Ascending aorta (tissue), 2 donors: ENCODE results near the gene USP15. TPM values are rescaled to one million over a fixed set of nuclear protein-coding genes. Genes with fewer than 3 reads are reported as not detected.

Source experiments
- DNase-seq, 2 donors: peaks; one replicate each; pipeline ENCODE4 v3.0.0-alpha.2; 2019; ENCODE audit warnings: low spot score in 2 of 2
- H3K27ac ChIP-seq, 2 donors: fragments of 200-600 bp; sonication (generic); one replicate each; pipeline ENCODE4 v1.5.1; 2016 to 2017; ENCODE audit warnings: mild to moderate bottlenecking in 1 of 2
- H3K27me3 ChIP-seq: fragments of 200-600 bp; sonication (generic); one replicate; pipeline ENCODE4 v1.5.1; 2017
- H3K36me3 ChIP-seq, 2 donors: fragments of 200-600 bp; sonication (generic); one replicate each; pipeline ENCODE4 v1.5.1; 2016
- H3K4me1 ChIP-seq, 2 donors: fragments of 200-600 bp; sonication (generic); one replicate each; pipeline ENCODE4 v1.5.1; 2016 to 2017; ENCODE audit warnings: mild to moderate bottlenecking in 1 of 2
- H3K4me3 ChIP-seq, 2 donors: fragments of 200-600 bp; sonication (generic); one replicate each; pipeline ENCODE4 v1.5.1; 2016 to 2017; ENCODE audit warnings: mild to moderate bottlenecking in 1 of 2
- H3K9me3 ChIP-seq, 2 donors: fragments of 200-600 bp; sonication (generic); one replicate each; pipeline ENCODE4 v1.5.1; 2016
- intact Hi-C: fragments of 100-400 bp; cut with DNase I; formaldehyde crosslinking; loops from one replicate; pipeline ENCODE4 v1.15.1; 2023
- total RNA-seq: library from RNA; depleted of rRNA; stranded (reverse); fragments of >200 nt; gene quantifications from one replicate; pipeline ENCODE4 v1.1.0, GENCODE V29; 2016
- TF ChIP-seq, protein P1 (sequence below), 3 experiments: fragments of 200-600 bp in 2 of 3; fragments of 450-650 bp in 1 of 3; sonication (generic) in 2 of 3; IDR thresholded peaks; one replicate each; pipeline ENCODE4 v1.5.1; 2016 to 2019; ENCODE audit warnings: antibody characterized with exemption in 3 of 3, mild to moderate bottlenecking in 1 of 3, moderate library complexity in 1 of 3

Gene USP15
- total RNA-seq, 1 donor from 2014 or later = 48.2 TPM

DNA sequence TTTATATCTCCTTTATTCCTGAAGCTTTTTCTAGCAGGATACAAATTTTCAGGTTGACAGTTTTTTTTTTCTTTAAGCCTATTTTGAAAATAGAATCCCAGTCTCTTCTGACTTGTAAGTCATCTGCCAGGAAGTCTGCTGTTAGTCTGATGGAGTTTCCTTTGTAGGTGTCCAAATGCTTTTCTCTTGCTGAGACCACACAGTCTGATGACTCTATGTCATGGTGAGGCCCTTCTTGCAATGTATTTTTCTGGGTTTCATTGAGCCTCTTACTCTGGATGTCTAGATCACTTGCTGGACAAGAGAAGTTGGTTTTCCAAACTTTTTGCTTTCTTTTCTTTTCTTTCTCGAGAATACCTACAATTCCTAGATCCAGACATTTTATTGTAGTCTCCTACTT lies 30.6 kb downstream of the USP15 start:
- no peak for DNase-seq
- Histone ChIP-seq H3K36me3 (peaks cover 3 to 11% of the 10 kb centered on the region in 2 donors), H3K27ac (no peak overlapping the region), H3K4me3 (no peak overlapping the region), H3K9me3 (peaks cover 0 to 16% of the 10 kb centered on the region in 2 donors), H3K4me1 (peaks cover 0 to 6% of the 10 kb centered on the region in 2 donors), H3K27me3 (no peaks in the 10 kb centered on the region)
- TF ChIP-seq, protein P1, sequence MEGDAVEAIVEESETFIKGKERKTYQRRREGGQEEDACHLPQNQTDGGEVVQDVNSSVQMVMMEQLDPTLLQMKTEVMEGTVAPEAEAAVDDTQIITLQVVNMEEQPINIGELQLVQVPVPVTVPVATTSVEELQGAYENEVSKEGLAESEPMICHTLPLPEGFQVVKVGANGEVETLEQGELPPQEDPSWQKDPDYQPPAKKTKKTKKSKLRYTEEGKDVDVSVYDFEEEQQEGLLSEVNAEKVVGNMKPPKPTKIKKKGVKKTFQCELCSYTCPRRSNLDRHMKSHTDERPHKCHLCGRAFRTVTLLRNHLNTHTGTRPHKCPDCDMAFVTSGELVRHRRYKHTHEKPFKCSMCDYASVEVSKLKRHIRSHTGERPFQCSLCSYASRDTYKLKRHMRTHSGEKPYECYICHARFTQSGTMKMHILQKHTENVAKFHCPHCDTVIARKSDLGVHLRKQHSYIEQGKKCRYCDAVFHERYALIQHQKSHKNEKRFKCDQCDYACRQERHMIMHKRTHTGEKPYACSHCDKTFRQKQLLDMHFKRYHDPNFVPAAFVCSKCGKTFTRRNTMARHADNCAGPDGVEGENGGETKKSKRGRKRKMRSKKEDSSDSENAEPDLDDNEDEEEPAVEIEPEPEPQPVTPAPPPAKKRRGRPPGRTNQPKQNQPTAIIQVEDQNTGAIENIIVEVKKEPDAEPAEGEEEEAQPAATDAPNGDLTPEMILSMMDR (IDR thresholded peaks at IDR 0.05) = no peak
- intact Hi-C loops = no loop called here

DNA sequence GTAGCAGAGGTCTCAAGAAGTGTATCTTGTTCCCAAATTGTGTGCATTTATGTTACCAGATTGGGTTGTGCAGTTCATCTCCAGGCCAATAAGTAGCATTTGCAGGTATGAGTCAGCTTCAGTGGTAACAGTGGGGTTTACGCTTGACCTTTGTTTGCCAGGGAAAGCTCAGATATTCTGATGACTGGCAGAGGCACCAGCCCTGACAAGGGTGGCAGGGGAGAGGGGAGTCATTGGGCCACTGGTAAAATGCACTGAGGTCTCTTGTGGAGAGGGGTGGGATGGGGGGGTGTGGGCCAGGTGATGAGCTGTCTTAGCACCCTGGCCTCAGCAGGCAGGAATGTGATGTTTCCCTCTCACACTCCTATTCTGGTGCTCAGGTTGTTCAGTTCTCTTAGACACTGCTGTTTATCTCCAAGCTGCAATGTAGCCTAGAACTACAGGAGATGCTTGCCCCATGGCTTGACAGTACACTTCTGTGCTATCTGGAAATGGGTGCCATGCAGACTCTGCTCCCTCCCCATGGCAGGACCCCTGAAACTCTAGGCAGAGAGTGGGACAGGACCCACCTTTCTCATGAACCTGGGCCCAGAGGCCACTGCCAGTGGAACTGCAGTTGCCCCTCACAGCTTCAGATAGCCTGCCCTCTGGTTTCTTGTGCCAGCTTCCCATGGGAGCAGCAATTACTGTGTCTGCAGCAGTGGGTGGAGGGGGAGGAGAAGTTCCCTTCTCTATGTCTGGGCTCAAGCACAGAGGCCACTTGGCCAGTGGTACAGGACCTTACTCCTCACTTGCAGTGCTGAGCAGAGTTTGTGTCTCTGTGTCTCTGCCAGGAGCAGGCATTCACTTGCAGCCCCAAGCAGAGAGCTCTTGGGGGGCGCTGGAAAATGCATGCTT lies 31.9 kb downstream of the USP15 start:
- peaks cover 7 to 16% of the 10 kb centered on the region in 2 donors for H3K36me3 ChIP-seq
- H3K4me1 ChIP-seq = no peaks in the 10 kb centered on the region
- TF ChIP-seq, protein P1 (IDR thresholded peaks at IDR 0.05) = no peak
- no peak for DNase-seq
- intact Hi-C loops = no loop called here
- no peaks in the 10 kb centered on the region for H3K27me3 ChIP-seq
- H3K4me3 ChIP-seq = no peak overlapping the region
- H3K9me3 ChIP-seq = peaks cover 0 to 16% of the 10 kb centered on the region in 2 donors
- H3K27ac ChIP-seq = no peak overlapping the region

DNA sequence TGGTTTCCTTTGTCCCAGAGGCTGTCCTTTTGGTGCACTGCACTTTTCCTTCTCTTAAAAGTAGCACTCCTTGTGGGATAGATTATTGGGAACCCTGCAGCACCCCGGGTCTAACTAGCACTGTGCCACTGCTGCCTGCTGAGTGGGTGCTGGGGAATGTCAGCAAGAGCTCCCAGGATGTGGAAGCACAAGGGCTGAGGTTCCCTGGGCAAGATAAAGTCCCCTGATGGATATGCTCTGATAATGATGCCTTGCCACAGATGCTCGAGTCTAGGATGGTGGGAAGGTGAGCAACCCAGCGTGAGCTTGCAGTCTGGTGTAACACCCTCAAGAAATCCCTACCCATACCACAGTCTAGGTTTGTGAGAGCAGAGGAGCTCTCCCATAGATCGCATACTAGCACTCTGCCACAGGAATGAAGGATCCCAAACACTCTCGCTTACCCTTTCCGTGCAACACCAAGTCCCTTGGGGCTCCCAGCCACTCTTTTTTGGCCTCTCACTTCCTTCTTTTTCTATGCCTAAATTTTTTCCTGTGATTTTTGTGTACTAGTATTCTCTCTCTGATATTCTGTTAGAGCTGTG lies 32.6 kb downstream of the USP15 start:
- intact Hi-C loops = no loop called here
- Histone ChIP-seq H3K36me3 (peaks cover 12 to 16% of the 10 kb centered on the region in 2 donors), H3K9me3 (peaks cover 0 to 16% of the 10 kb centered on the region in 2 donors), H3K27ac (no peak overlapping the region), H3K27me3 (no peaks in the 10 kb centered on the region), H3K4me1 (no peaks in the 10 kb centered on the region), H3K4me3 (no peak overlapping the region)
- TF ChIP-seq, protein P1 (IDR thresholded peaks at IDR 0.05) = no peak
- no peak for DNase-seq

DNA sequence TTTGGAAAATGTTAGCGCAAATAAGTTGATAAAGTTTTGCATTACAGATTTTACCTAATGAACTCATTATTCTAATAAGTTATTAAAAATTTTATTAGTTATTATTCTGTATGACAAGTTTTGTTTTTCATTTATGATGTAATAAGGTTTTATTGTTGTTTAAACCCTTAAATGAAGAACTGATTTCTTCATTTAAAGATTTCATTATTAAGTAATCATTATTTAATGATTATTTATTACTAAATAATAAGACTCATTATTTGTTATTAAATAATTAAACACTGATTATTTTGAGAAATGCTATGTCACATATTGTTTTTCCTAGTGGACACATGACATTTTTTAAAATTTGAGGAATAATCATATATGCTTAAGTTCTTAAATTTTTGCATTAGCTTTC lies 34.2 kb downstream of the USP15 start:
- no peaks in the 10 kb centered on the region for H3K4me1 ChIP-seq
- DNase-seq = no peak
- no peaks in the 10 kb centered on the region for H3K27me3 ChIP-seq
- H3K36me3 ChIP-seq = peaks cover 17 to 19% of the 10 kb centered on the region in 2 donors
- no peak overlapping the region for H3K27ac ChIP-seq
- TF ChIP-seq, protein P1 (IDR thresholded peaks at IDR 0.05) = no peak
- intact Hi-C loops = no loop called here
- no peak overlapping the region for H3K4me3 ChIP-seq
- H3K9me3 ChIP-seq = peaks cover 0 to 16% of the 10 kb centered on the region in 2 donors

DNA sequence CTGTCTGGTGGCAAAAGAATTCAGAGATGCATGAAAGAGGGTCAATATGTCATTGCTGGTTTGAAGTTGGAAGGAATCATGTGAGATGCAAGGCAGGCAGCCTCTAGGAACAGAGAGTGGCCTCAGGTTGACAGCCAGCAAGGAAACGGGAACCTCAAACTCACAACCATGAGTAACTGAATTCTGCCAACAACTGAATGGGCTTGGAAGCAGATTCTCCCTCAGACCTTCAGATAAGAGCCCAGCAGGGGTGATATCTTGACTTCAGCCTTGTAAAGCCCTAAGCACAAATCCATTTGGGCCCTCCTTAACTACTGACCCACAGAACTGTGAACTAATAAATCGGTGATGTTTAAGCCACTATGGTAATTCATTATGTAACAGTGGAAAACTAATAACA lies 35.8 kb downstream of the USP15 start:
- Histone ChIP-seq H3K4me3 (no peak overlapping the region), H3K27me3 (no peaks in the 10 kb centered on the region), H3K9me3 (peaks cover 0 to 4% of the 10 kb centered on the region in 2 donors), H3K4me1 (no peaks in the 10 kb centered on the region), H3K27ac (no peak overlapping the region), H3K36me3 (peaks cover 17 to 19% of the 10 kb centered on the region in 2 donors)
- intact Hi-C loops = no loop called here
- DNase-seq = no peak
- TF ChIP-seq, protein P1 (IDR thresholded peaks at IDR 0.05) = no peak
